ENCODE results near the gene PSMF1. TPM values are rescaled to one million over a fixed set of nuclear protein-coding genes. Genes with fewer than 3 reads are reported as not detected.
A peak's percentile ranks its signal among the peaks of the same experiment; 100 is the strongest.

PSMF1 gene
- total and polyA plus RNA-seq, 2 of the 4 experiments (the other 2 are of a cell fraction): 93.6 to 109 TPM

DNA sequence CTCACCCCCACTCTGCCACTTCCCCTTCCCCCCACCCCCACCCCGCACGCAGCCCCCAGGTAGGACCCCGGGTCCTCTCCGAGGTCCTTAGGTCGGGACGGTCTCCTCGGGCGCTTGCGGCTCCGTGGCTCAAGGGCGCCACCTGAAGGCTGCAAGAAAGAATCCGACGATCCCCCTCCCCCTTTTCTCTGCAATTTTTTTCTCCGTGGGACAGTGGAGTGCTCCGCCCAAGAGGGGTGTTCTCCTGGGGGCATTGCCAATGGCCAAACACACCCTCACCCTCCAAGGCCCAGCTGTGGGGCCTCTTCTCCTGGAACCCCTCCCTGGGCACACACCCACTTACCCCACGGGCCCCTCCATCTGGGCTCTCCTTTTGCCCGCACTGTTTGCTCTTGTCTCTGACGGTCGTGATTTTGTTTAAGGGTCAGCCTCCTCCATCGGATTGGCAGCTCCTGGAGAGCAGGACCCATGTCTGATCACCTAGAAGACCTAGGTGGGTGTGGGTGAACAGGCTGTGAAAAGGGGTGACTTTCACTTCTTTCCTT, 67.5 kb downstream of the PSMF1 start:
- Histone ChIP-seq H3K4me2 (ENCODE audit: low read depth, low read length) (no peak overlapping the region; the same call in 1 of the 2 replicates), H2AK9ac (replicated peaks; ENCODE audit: low read depth, low read length, poor library complexity) (peak overlapping the region; percentile 28), H4K20me1 (ENCODE audit: insufficient read depth, low read length) (no peaks in the 10 kb centered on the region; the same call in 1 of the 2 replicates), H3K4me1 (ENCODE audit: control insufficient read depth, insufficient read depth, low read length) (no peaks in the 10 kb centered on the region), H3K36me3 (ENCODE audit: control insufficient read depth, insufficient read depth, low read length) (no peaks in the 10 kb centered on the region), H2AFZ (replicated peaks; ENCODE audit: low read length, poor library complexity) (peak overlapping the region; percentile 51), H4K5ac (ENCODE audit: low read depth, low read length) (no peak overlapping the region), H2BK20ac (ENCODE audit: low read depth, low read length) (no peak overlapping the region), H3K9me1 (ENCODE audit: insufficient read depth, low read length) (peaks cover 3% of the 10 kb centered on the region; the same call in 1 of the 2 replicates), H3K27ac (ENCODE audit: insufficient read depth, low read length) (no peak overlapping the region), H3K56ac (ENCODE audit: extremely low read depth, insufficient read depth, low read length) (no peak overlapping the region), H3K4ac (ENCODE audit: low read depth, low read length) (no peak overlapping the region), H3K14ac (replicated peaks; ENCODE audit: low read depth, low read length) (no peak overlapping the region), H2AK5ac (ENCODE audit: low read depth, low read length) (no peak overlapping the region), H2BK15ac (ENCODE audit: low read depth, low read length) (no peak overlapping the region), H3K23ac (ENCODE audit: low read depth, low read length) (no peak overlapping the region), H3K27me3 (ENCODE audit: control insufficient read depth, insufficient read depth, low read length) (peaks cover 54% of the 10 kb centered on the region), H2BK120ac (ENCODE audit: low read depth, low read length) (no peak overlapping the region), H3K9ac (ENCODE audit: low read depth, low read length) (no peak overlapping the region), H3K18ac (ENCODE audit: low read depth, low read length) (no peak overlapping the region), H3K9me3 (ENCODE audit: control insufficient read depth, insufficient read depth, low read length) (no peaks in the 10 kb centered on the region), H2BK5ac (ENCODE audit: low read depth, low read length, poor library complexity, severe bottlenecking) (no peak overlapping the region), H3K79me1 (ENCODE audit: low read depth in 1 of 2, low read length in 2 of 2) (no peaks in the 10 kb centered on the region), H4K8ac (ENCODE audit: low read depth in 2 of 2, low read length in 2 of 2) (no peak overlapping the region), H3K4me3 (ENCODE audit: insufficient read depth, low read depth, low read length) (no peak overlapping the region), H4K91ac (ENCODE audit: insufficient read depth, low read depth, low read length) (no peak overlapping the region)
- intact Hi-C loops (cut with micrococcal nuclease) (no loop called here), dilution Hi-C loops (cut with HindIII; ENCODE audit: low sequenced_read_pairs, unreplicated experiment) (no loop called here), in situ Hi-C loops (cut with MboI; ENCODE audit: low sequenced_read_pairs) (no loop called here)
- WGBS, 2 experiments (ENCODE audit: extremely low coverage in 2 of 2, insufficient read length in 1 of 2): 8% methylated on average over 4 of the region's 20 CpGs; no CpG with 5 or more reads in 1 of the 2 experiments
- DNase-seq (peak; percentile 26), ATAC-seq (ENCODE audit: low read depth) (peak; percentile 81)
- BruUV-seq (replicated peaks): no TSS peak
- TF ChIP-seq, protein P1, sequence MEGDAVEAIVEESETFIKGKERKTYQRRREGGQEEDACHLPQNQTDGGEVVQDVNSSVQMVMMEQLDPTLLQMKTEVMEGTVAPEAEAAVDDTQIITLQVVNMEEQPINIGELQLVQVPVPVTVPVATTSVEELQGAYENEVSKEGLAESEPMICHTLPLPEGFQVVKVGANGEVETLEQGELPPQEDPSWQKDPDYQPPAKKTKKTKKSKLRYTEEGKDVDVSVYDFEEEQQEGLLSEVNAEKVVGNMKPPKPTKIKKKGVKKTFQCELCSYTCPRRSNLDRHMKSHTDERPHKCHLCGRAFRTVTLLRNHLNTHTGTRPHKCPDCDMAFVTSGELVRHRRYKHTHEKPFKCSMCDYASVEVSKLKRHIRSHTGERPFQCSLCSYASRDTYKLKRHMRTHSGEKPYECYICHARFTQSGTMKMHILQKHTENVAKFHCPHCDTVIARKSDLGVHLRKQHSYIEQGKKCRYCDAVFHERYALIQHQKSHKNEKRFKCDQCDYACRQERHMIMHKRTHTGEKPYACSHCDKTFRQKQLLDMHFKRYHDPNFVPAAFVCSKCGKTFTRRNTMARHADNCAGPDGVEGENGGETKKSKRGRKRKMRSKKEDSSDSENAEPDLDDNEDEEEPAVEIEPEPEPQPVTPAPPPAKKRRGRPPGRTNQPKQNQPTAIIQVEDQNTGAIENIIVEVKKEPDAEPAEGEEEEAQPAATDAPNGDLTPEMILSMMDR (conservative IDR thresholded peaks at IDR 0.05; ENCODE audit: low read depth, low read length): peak; percentile 62
- TF ChIP-seq BHLHE40 (IDR thresholded peaks at IDR 0.05; ENCODE audit: low read depth, low read length) (no peak), RFX5 (IDR thresholded peaks at IDR 0.05; ENCODE audit: low read depth, low read length) (no peak), RCOR1 (IDR thresholded peaks at IDR 0.05; ENCODE audit: insufficient replicate concordance, low read length) (no peak), MAFK (IDR thresholded peaks at IDR 0.05; ENCODE audit: low read depth, low read length) (no peak), RAD21 (IDR thresholded peaks at IDR 0.05; ENCODE audit: low read length) (peak; percentile 41), POLR2A (IDR thresholded peaks at IDR 0.05; ENCODE audit: low read depth, low read length) (no peak)
- ChIA-PET CTCF (interaction anchor here (0.8 kb wide), 1 partner anchor 35 kb away, joined by 3 read pairs; no protein-coding TSS in a partner anchor), POLR2A (ENCODE audit: unreplicated experiment) (no interaction called here)

Measured in IMR-90 (cell line).